D721Med (cell line): ENCODE results near the gene GOSR2.
A peak's percentile ranks its signal among the peaks of the same experiment; 100 is the strongest.

Experiments used
- DNase-seq: peaks from one replicate; pipeline ENCODE4 v3.0.0; 2011; ENCODE audit warnings: low spot score; ENCODE audit not compliant: insufficient read length
- FAIRE-seq: peaks from 2 replicates; lab custom pipeline; 2011; peaks lifted over from hg19 to GRCh38; lab: Jason Lieb, UNC
- CTCF ChIP-seq: IDR thresholded peaks from 2 replicates; pipeline ENCODE4 v1.5.1; 2012; ENCODE audit warnings: mild to moderate bottlenecking, control low read depth; ENCODE audit not compliant: insufficient read depth; ENCODE audit errors: missing control alignments

GOSR2 gene

GRCh38 chr17:46929413-46929812 is 6.5 kb downstream of the GOSR2 start:
- no peak for TF ChIP-seq CTCF
- DNase-seq: no peak
- no peak for FAIRE-seq

DNA sequence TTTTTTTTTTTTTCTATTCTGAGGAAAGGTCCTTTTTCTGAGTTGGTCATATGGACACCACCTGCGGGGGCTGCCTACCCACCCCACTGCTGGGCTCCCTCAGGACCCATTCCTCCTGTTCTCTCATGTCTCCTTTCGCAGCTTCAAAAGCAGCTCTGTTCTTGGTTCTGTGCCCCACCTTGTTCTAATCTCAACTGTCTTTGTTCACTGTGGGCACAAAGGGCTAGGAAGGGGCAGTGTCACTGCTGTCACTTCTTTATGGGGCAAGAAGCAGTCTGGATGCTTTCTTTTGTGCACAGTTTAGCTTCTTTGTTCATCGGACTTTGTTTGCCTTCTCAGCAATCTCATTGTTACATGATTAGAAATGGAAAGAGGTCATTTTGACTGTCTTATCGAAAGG is 7.1 kb downstream of the GOSR2 start:
- no peak for FAIRE-seq
- no peak for TF ChIP-seq CTCF
- DNase-seq: no peak

DNA sequence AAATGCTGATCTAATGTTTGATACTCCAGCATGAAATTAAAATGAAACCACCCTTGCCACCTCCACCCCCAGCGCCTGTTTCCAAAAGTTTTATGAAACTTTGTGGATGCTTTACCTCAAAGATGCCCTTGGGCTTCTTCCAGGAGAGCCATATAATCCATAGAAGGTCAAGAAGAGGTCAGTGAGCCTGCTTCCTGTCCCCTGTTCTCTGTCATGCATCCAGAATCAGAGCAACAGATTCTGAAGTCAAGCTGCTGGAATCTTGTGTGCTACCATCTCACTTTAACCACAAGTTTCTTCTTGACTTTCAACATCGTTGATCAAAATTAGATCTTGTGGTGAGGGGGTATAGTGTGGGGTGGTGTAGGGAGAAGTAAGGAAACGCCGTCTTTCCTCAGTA is 8.6 kb downstream of the GOSR2 start:
- DNase-seq: no peak
- FAIRE-seq: no peak

DNA sequence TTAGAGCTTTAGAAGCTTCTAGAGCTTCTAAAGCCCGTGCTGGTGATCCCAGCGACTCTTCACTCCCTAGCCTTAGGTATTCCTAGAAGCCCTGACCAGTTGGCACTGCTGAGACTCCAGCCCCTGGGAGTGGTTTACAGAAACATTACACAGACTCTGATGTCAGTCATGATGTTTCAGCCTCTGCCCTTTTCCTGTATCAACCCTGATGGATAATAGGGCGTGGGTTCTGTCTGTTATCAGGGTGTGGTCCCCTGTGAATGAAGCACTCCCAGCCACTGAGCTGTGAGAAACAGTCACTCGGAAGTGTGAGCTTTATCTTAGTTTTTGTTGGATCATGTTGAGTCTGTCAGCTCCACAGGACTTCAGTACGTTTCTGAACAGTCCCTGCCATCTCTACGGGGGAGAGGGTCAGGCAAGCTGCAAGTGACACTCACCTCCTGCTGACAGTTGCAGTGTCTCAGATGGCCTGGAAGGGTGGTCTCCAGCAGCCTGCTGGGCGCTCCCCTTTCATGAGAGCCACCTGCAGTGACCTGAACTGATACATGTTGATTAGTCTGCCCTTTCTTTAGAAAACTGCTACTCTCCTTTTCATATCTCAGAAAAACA is 12.8 kb downstream of the GOSR2 start:
- FAIRE-seq (no peak), DNase-seq (no peak)
- no peak for TF ChIP-seq CTCF

More for the DNA sequence above, 8.6 kb downstream of the GOSR2 start:
- TF ChIP-seq CTCF: no peak

DNA sequence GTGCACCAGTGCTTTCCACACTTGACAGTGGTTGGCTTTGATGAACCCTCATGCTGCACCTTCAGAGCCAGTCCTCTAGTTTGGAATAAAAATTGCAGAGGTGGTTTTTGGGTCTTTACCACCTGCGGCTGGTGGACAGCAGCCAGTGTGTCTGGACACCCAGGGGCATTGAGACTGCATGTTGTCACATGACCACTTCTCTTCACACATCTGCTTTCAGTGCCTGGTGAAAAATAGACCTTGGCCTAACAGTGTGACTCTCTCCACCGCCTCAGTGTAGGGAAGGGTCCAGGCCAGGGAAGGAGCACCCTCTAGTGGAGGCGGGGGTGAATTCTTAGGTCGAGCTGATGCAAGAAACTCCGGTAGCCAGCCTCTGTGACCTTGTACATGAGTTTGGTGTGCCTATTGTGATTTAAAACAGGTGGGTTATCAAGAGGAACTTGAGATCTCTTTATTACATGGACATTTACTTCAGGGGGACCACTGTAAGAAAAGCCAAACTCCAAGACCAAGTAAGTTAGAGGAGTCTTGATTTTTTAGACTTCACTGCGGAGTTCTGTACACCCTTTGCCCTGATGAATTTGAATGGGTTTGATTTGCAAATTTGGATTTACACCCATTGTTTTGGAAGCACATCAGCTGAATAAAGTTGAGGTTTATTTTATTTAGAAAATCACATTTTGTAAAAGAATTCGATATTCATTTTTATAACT is 17.9 kb downstream of the GOSR2 start:
- FAIRE-seq (no peak), DNase-seq (peak; percentile 51)

GRCh38 chr17:46942441-46943217 is 19.7 kb downstream of the GOSR2 start:
- FAIRE-seq (no peak), DNase-seq (peak; percentile 92)
- TF ChIP-seq CTCF: peak; percentile 99

More for the DNA sequence above, 17.9 kb downstream of the GOSR2 start:
- peak; percentile 97 for TF ChIP-seq CTCF

DNA sequence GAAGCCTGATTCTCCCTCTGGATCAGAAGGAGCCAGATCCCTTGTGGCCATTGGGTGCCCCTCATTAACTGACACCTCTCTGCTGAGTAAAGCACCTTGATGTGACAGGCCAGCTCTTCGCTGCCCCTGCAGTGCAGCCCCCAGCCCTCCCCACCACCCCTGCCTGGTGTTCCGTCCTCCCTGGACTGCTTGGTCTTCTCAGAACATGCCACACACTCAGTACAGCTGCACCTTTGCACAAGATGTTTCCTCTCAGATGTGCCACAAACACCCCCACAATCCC is 20.2 kb downstream of the GOSR2 start:
- TF ChIP-seq CTCF: no peak

More for the DNA sequence above, 20.2 kb downstream of the GOSR2 start:
- FAIRE-seq (no peak), DNase-seq (no peak)
